Mesenchymal stem cell (in vitro differentiated cells and primary cell): ENCODE measurements around the gene PLS1.
"Not testable (repeated sequence)": the region's sequence is repeated elsewhere in the genome, so short reads cannot be mapped to it uniquely, and the experiment has no call there.

ENCODE experiments used
- DNase-seq: peaks from one replicate; pipeline ENCODE4 v3.0.0-alpha.2; 2013
- H2AFZ ChIP-seq: one replicate; pipeline ENCODE4 v1.6.1; 2013; ENCODE audit warnings: low read depth, mild to moderate bottlenecking, control low read depth, inconsistent platforms, low read length, moderate library complexity
- H2AK5ac ChIP-seq: 2 replicates; pipeline ENCODE4 v1.6.1; 2013; ENCODE audit warnings: low read length, moderate library complexity, mild to moderate bottlenecking, inconsistent platforms; ENCODE audit not compliant: severe bottlenecking
- H2BK120ac ChIP-seq: one replicate; pipeline ENCODE4 v1.6.1; 2013; ENCODE audit warnings: low read depth, mild to moderate bottlenecking, inconsistent platforms, low read length, moderate library complexity
- H2BK12ac ChIP-seq, 2 experiments: one replicate each; pipeline ENCODE4 v1.6.1; 2013; ENCODE audit warnings: inconsistent platforms in 2 of 2, low read length in 2 of 2, mild to moderate bottlenecking in 2 of 2, moderate library complexity in 2 of 2, control low read depth in 1 of 2
- H2BK15ac ChIP-seq: one replicate; pipeline ENCODE4 v1.6.1; 2013; ENCODE audit warnings: mild to moderate bottlenecking, low read depth, inconsistent platforms; ENCODE audit not compliant: poor library complexity, severe bottlenecking
- H2BK5ac ChIP-seq: 2 replicates; pipeline ENCODE4 v1.6.1; 2013; ENCODE audit warnings: low read depth, mild to moderate bottlenecking, low read length, control low read depth, inconsistent platforms; ENCODE audit not compliant: poor library complexity, severe bottlenecking
- H3K14ac ChIP-seq, 2 experiments: one replicate each; pipeline ENCODE4 v1.6.1; 2013; ENCODE audit warnings: inconsistent platforms in 2 of 2, low read length in 2 of 2, control low read depth in 1 of 2, mild to moderate bottlenecking in 1 of 2, moderate library complexity in 1 of 2
- H3K18ac ChIP-seq, 2 experiments: one replicate each; pipeline ENCODE4 v1.6.1; 2013; ENCODE audit warnings: inconsistent platforms in 2 of 2, low read length in 2 of 2, control low read depth in 1 of 2, low read depth in 1 of 2, mild to moderate bottlenecking in 1 of 2
- H3K23ac ChIP-seq, 2 experiments: one replicate each; pipeline ENCODE4 v1.6.1; 2013; ENCODE audit warnings: inconsistent platforms in 2 of 2, low read length in 2 of 2, mild to moderate bottlenecking in 2 of 2, moderate library complexity in 2 of 2, control low read depth in 1 of 2
- H3K27ac ChIP-seq: 2 replicates; pipeline ENCODE4 v1.5.1; 2013; ENCODE audit warnings: mild to moderate bottlenecking, moderate library complexity, low read length, control low read depth, inconsistent platforms; ENCODE audit not compliant: poor library complexity, severe bottlenecking
- H3K27me3 ChIP-seq, 2 experiments: 2 replicates each; pipeline versions ENCODE4 v1.6.1 to v1.7.0; 2013; ENCODE audit warnings: low read length in 2 of 2, mild to moderate bottlenecking in 2 of 2, moderate library complexity in 2 of 2, control low read depth in 1 of 2, inconsistent platforms in 1 of 2; ENCODE audit not compliant: control insufficient read depth in 1 of 2, insufficient read depth in 1 of 2
- H3K36me3 ChIP-seq, 2 experiments: 2 replicates each; pipeline versions ENCODE4 v1.6.1 to v1.7.0; 2013; ENCODE audit warnings: low read length in 2 of 2, control low read depth in 1 of 2, inconsistent platforms in 1 of 2, low read depth in 1 of 2, mild to moderate bottlenecking in 1 of 2; ENCODE audit not compliant: insufficient read depth in 2 of 2, control insufficient read depth in 1 of 2
- H3K4ac ChIP-seq, 2 experiments: one replicate each; pipeline ENCODE4 v1.6.1; 2013; ENCODE audit warnings: inconsistent platforms in 2 of 2, low read length in 2 of 2, mild to moderate bottlenecking in 2 of 2, moderate library complexity in 2 of 2, control low read depth in 1 of 2, low read depth in 1 of 2
- H3K4me1 ChIP-seq: 2 replicates; pipeline ENCODE4 v1.6.1; 2013; ENCODE audit warnings: low read depth, low read length, control low read depth; ENCODE audit not compliant: control insufficient read depth, insufficient read depth
- H3K4me2 ChIP-seq: 2 replicates; pipeline ENCODE4 v1.6.1; 2013; ENCODE audit warnings: low read length, mild to moderate bottlenecking, inconsistent platforms; ENCODE audit not compliant: poor library complexity, severe bottlenecking
- H3K4me3 ChIP-seq, 2 experiments: 2 replicates each; pipeline versions ENCODE4 v1.5.1 to v1.7.0; 2013; ENCODE audit warnings: low read length in 2 of 2, mild to moderate bottlenecking in 2 of 2, control low read depth in 1 of 2, low read depth in 1 of 2; ENCODE audit not compliant: insufficient read depth in 1 of 2
- H3K79me1 ChIP-seq: replicated peaks from 2 replicates; pipeline ENCODE4 v1.6.1; 2013; ENCODE audit warnings: mild to moderate bottlenecking, control low read depth, low read length, inconsistent platforms; ENCODE audit not compliant: poor library complexity, severe bottlenecking
- H3K9ac ChIP-seq: 2 replicates; pipeline ENCODE4 v1.7.0; 2013; ENCODE audit warnings: mild to moderate bottlenecking, low read length, moderate library complexity
- H3K9me3 ChIP-seq: 2 replicates; pipeline ENCODE4 v1.7.0; 2013; ENCODE audit warnings: mild to moderate bottlenecking, low read length; ENCODE audit not compliant: control insufficient read depth
- H4K8ac ChIP-seq: one replicate; pipeline ENCODE4 v1.6.1; 2013; ENCODE audit warnings: inconsistent platforms, mild to moderate bottlenecking, low read length, moderate library complexity
- H4K91ac ChIP-seq: one replicate; pipeline ENCODE4 v1.6.1; 2013; ENCODE audit warnings: mild to moderate bottlenecking, low read length, inconsistent platforms
- WGBS: methylation state at CpG from one replicate; pipeline ENCODE4 v1.1.7; 2013; ENCODE audit warnings: mixed read lengths; 5-methylcytosine and 5-hydroxymethylcytosine counted together

The PLS1 gene

DNA sequence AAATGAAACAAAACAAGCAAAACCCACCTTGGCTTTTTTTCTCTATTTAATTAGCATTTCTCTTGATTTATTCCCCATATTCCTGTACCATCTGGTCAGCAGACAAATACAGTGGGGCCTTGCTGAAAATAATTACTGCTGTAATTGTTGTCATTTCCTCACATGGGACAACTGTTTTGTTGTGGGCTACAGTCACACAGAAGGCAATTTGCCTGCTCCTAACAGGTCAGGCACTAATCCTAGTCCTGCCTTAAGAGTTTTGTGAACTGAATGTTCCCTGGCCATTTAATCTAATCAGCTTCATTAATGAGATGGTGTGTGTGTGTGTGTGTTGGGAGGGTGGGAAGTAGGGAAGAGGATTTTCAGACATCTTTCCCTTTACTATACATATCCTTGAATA is 139.3 kb downstream of the PLS1 start:
- Histone ChIP-seq H3K9me3 (no peaks in the 10 kb centered on the region), H3K9ac (no peak overlapping the region), H2BK120ac (no peak overlapping the region), H3K4me1 (no peaks in the 10 kb centered on the region), H2AFZ (no peak overlapping the region), H4K8ac (no peak overlapping the region), H3K18ac (no peak overlapping the region), H3K4me3 (no peak overlapping the region), H3K27me3 (no peaks in the 10 kb centered on the region), H3K4ac (no peak overlapping the region), H2BK12ac (no peak overlapping the region), H3K79me1 (peaks cover 21% of the 10 kb centered on the region), H3K27ac (no peak overlapping the region), H3K4me2 (no peak overlapping the region), H2AK5ac (no peak overlapping the region), H2BK15ac (no peak overlapping the region), H4K91ac (no peak overlapping the region), H2BK5ac (no peak overlapping the region), H3K23ac (no peak overlapping the region), H3K14ac (no peak overlapping the region), H3K36me3 (no peaks in the 10 kb centered on the region)
- no peak for DNase-seq

DNA sequence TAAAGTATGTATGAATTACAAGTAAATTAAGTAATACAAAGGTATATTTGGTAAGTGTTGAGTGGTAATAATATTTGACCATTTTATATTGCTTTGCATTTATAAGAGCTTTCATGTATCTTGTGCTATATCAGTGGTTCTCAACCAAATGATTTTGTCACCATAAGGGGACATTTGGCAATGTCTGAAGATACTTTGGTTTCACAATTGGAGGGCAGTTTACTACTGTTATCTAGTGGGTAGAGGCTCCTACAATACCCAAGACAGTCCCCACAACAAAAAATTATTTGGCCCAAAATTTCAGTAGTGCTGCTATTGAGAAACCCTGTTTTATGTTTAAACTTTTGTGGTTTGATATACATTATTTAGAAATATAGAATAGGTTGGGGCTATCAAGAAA is 142.2 kb downstream of the PLS1 start:
- DNase-seq: no peak
- H3K4ac ChIP-seq: no peak overlapping the region
- no peaks in the 10 kb centered on the region for H3K9me3 ChIP-seq
- H4K8ac ChIP-seq: no peak overlapping the region
- no peak overlapping the region for H2AK5ac ChIP-seq
- no peak overlapping the region for H4K91ac ChIP-seq
- H3K4me3 ChIP-seq: no peak overlapping the region
- H3K18ac ChIP-seq: no peak overlapping the region
- no peak overlapping the region for H3K23ac ChIP-seq
- no peak overlapping the region for H2BK120ac ChIP-seq
- H3K4me2 ChIP-seq: no peak overlapping the region
- H2AFZ ChIP-seq: no peak overlapping the region
- H2BK5ac ChIP-seq: no peak overlapping the region
- H3K9ac ChIP-seq: no peak overlapping the region
- no peaks in the 10 kb centered on the region for H3K27me3 ChIP-seq
- H3K14ac ChIP-seq: no peak overlapping the region
- H2BK15ac ChIP-seq: no peak overlapping the region
- H3K36me3 ChIP-seq: no peaks in the 10 kb centered on the region
- no peak overlapping the region for H3K27ac ChIP-seq
- no peaks in the 10 kb centered on the region for H3K4me1 ChIP-seq
- H3K79me1 ChIP-seq: peaks cover 12% of the 10 kb centered on the region
- no peak overlapping the region for H2BK12ac ChIP-seq

- Histone ChIP-seq H3K9ac (no peak overlapping the region), H2BK5ac (no peak overlapping the region), H3K4me3 (no peak overlapping the region), H2AK5ac (no peak overlapping the region), H2AFZ (no peak overlapping the region), H3K9me3 (peaks cover 8% of the 10 kb centered on the region), H2BK15ac (no peak overlapping the region), H3K79me1 (peaks cover 1% of the 10 kb centered on the region), H3K27me3 (no peaks in the 10 kb centered on the region), H3K18ac (no peak overlapping the region), H4K8ac (no peak overlapping the region), H3K14ac (no peak overlapping the region), H3K23ac (no peak overlapping the region), H2BK12ac (no peak overlapping the region), H3K4me2 (no peak overlapping the region), H2BK120ac (no peak overlapping the region), H3K4ac (no peak overlapping the region), H3K27ac (no peak overlapping the region), H4K91ac (no peak overlapping the region), H3K4me1 (no peaks in the 10 kb centered on the region), H3K36me3 (peaks cover 0 to 23% of the 10 kb centered on the region in 2 experiments)
- no peak for DNase-seq
- WGBS: 98% methylated on average over 3 of the region's 7 CpGs
Measured at GRCh38 chr3:142746646-142747045, 150.5 kb downstream of the PLS1 start.

DNA sequence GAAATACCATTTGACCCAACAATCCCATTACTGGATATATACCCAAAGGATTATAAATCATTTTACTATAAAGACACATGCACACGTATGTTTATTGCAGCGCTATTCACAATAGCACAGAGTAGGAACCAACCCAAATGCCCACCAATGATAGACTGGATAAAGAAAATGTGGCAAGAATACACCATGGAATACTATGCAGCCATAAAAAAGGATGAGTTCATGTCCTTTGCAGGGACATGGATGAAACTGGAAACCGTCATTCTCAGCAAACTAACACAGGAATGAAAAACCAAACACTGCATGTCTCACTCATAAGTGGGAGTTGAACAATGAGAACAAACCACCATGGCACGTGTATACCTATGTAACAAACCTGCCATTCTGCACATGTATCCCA is 154.3 kb downstream of the PLS1 start:
- not testable (repeated sequence) for H3K23ac ChIP-seq

More for the DNA sequence above, 154.3 kb downstream of the PLS1 start:
- H2BK120ac ChIP-seq, DNase-seq, H3K9me3 ChIP-seq, H3K9ac ChIP-seq, H4K91ac ChIP-seq, H2AK5ac ChIP-seq, H3K79me1 ChIP-seq, H3K4me2 ChIP-seq, H2BK12ac ChIP-seq, H4K8ac ChIP-seq, H3K27ac ChIP-seq, H3K4me1 ChIP-seq, H2BK5ac ChIP-seq, H2AFZ ChIP-seq, H2BK15ac ChIP-seq, H3K18ac ChIP-seq, H3K4me3 ChIP-seq, H3K27me3 ChIP-seq, H3K14ac ChIP-seq, H3K4ac ChIP-seq: not testable (repeated sequence)
- 100% methylated on average over 3 of the region's 4 CpGs for WGBS
- peaks cover 0 to 23% of the 10 kb centered on the region in 2 experiments for H3K36me3 ChIP-seq
